ENCODE measurements around the gene TMED10.
"Not testable (repeated sequence)": the region's sequence is repeated elsewhere in the genome, so short reads cannot be mapped to it uniquely, and the experiment has no call there.

Gene TMED10

DNA sequence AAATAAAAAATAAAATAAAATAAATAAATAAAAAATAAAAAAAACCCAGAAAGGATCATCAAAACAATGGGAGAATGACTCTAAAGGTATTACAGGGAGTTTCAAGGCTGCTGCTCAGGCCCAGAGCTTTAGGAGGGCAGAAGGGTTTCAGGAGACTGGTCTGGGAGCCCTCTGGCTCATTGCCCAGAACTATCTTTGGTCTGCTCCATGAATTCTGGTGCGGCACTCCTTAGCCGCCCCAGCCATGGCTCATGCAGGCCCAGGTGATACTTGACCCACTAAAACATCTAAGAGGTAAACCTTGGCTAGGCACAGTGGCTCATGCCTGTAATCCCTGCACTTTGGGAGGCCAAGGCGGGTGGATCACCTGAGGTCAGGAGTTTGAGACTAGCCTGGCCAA, 14.7 kb upstream of the TMED10 start:
- no peak for DNase-seq (ENCODE audit: low read depth, low spot score)

DNA sequence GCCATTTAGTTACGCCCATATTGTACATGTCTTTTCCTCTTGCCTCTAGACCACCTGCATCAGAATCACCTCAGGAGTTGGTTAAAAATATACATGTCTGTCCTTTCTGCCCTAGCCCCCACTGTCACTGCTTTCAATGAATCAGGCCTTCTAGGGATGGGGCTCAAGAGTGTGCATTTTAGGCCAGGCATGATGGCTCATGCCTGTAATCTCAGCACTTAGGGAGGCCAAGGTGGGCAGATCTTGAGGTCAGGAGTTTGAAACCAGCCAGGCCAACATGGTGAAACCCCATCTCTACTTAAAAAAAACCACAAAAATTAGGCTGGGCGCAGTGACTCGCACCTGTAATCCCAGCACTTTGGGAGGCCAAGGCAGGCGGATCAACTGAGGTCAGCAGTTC, 13.6 kb upstream of the TMED10 start:
- no peak for DNase-seq (ENCODE audit: low read depth, low spot score)

DNA sequence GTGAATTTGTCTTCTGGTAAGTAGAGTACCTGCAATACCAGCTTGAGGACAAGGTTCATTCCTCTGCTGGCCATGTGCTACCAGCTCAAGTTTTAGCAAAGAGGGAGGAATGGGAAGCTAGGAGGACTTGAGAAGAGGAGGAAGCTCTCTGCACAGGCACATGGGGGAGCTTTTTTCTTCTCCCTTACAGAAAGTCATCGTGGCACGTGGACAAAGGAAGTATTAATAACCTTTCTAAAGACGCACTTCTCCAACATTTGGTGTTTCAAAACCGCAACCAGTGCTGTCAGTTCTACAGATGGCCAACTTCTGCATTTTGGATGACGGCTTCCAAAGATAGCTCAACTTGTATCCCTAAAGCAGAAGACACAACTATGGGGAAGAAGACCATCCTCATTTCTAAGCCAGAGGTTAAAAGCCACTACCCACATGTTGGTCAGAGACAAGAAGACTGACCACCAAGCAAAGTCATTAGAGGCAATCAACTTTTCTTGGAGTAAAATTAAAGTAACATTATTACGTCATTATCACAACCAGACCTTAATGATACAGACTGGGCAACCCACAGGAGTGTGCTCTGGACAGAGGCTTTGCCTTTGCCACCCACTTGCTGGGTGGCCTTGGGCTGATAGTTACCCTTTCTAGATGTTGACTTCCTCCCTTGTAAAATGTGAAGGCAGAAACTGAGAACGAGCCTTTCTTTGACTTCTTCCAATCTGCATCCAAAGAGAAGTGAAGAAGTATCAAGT, 12.3 kb upstream of the TMED10 start:
- DNase-seq (ENCODE audit: low read depth, low spot score), result no peak

DNA sequence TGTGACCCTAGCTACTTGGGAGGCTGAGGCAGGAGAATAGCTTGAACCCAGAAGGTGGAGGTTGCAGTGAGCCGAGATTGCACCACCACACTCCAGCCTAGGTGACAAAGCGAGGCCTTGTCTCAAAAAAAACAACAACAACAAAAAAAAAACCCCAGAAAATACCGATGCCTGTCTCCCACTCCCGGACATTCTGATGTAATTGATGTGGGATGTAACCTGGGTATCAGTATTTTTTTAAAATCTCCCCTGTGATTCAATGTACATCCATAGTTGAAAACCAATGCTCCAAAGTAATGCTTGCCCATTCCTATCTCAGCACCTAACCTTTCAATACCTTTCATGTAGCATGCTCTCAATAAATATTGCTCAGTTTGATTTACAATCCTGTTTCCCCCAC, 11.7 kb upstream of the TMED10 start:
- DNase-seq (ENCODE audit: low read depth, low spot score), result no peak

DNA sequence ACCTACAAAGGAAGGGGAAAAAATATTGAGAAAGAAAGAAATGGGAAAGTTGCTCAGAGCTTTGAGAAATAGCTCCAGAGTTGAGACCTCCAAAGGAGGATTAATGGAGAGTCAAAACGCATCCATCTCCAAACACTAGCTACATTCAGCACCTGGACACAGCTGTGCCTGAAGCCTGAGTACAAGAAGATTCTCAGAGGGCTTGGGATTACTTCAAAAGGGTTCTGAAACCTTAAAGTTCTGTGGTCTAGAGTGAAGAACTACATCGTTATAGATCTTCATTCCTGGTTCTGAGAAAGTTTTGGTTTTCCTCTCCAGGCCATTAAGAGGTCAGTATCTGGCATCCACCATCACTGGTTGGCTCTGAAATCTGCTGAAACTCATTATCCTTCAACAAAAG, 10.5 kb upstream of the TMED10 start:
- DNase-seq (ENCODE audit: low read depth, low spot score), result no peak

DNA sequence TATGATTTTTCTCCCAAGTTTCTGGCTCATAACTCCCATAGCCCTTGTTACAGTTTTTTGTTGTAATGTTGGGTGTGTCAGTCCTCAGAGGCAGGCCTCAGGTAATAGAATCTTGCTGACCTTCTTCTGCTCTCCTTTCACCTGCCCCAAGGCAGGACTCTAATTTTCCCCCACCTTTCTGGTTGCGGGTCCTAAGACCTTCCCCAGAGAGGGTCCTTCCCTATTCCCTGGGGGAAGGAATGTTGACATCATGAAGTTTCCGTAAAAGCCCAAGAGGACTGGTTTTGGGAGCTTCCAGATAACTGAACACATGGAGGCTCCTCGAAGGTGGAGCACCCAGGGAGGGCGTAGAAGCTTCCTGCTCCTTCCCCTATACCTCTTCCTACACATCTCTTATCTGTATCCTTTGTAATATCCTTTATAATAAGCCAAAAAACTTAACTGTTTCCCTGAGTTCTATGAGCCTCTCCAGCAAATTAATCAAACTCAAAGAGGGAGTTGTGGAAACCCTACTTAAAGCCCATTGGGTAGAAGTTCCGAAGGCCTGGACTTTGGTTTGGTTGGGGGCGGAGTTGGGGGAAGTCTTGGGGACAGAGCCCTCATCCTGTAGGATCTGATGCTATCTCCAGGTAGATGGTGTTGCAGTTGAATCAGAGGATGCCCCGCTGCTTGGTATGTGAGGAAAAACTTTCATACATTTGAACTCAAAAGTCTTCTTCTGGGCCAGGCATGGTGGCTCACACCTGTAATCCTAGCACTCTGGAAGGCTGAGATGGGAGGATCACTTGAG, 9.0 kb upstream of the TMED10 start:
- DNase-seq (ENCODE audit: low read depth, low spot score), result no peak

DNA sequence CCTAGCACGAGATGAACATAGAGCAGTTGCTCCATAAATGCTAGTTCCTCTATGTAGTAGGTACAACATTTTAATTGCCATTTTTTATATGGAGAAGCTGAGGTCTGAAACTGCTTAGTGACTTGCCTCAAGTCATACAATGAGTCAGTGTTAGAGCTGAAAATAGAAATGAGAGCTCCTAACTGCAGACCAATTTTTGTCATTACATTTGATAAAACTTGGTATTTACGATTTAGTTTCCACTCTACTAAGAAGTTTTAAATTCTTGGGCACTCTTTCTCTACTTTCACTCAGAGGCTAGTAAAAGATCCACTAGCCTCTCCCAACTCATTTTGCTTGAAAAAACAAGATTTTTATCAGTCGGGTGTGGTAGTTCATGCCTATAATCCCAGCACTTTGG, 8.1 kb upstream of the TMED10 start:
- no peak for DNase-seq (ENCODE audit: low read depth, low spot score)

DNA sequence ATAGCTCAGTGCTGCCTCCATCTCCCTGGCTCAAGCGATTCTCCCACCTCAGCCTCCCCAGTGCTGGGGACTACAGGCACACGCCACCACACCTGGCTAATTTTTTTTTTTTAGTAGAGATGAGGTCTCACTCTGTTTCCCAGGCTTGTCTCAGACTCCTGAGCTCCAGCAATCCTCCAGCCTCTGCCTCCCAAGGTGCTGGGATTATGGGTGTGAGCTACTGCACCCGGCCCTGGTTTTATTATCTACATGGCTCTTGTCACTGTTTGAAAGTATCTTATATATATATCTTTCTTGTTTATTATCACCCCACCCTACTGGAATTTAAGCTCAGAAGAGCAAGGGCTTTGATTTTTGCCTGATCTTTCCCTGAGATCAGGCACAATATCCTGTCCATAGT, 7.6 kb upstream of the TMED10 start:
- no peak for DNase-seq (ENCODE audit: low read depth, low spot score)

DNA sequence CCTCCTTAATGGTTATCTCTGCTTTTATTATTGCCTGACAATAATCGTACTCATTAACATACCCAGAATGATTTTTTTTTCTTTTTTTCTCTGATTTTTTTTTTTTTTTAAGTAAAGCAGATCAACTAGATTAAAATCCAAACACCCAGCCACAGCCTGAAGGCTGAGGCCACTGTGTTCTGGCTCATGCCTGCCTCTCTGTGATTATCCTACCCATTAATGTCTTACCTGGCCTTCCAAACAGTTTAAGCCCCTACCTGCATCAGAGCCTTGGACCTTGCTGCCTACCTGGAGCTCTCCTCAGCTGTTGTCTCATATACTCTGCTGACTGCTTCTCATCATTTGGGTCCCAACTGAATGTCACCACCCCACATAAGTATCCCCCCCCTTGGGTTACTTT, 6.8 kb upstream of the TMED10 start:
- DNase-seq (ENCODE audit: low read depth, low spot score), result no peak

DNA sequence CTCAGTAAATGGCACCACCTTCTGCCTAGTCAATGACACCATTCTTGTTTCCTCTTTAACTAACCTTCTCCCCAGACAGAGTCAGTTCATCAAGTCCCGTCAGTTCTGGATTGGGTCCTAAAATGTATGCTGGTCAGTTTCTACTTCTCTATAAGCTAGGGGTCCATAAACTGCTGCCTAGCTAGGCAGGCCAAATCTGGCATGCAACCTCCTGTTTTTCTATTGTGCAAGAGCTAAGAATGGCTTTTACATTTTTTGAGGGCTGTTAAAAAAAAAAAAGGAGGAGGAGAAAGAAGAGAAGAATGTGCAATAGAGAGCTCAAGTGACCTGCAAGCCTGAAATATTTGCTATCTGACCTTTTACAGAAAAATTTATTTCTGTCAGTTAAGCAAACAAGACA, 6.4 kb upstream of the TMED10 start:
- peak; percentile 54 for DNase-seq (ENCODE audit: low read depth, low spot score)

DNA sequence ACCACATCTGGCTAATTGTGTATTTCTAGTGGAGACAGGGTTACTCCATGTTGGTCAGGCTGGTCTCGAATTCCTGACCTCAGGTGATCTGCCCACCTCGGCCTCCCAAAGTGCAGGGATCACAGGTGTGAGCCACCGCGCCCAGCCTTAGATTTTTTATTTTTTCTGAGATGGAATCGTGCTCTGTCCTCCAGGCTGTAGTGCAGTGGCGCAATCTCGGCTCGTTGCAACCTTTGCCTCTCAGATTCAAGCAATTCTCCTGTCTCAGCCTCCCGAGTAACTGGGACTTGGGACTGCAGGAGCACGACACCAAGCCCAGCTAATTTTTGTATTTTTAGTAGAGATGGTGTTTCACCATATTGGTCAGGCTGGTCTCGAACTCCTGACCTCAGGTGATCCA, 5.8 kb upstream of the TMED10 start:
- DNase-seq (ENCODE audit: low read depth, low spot score), result not testable (repeated sequence)

DNA sequence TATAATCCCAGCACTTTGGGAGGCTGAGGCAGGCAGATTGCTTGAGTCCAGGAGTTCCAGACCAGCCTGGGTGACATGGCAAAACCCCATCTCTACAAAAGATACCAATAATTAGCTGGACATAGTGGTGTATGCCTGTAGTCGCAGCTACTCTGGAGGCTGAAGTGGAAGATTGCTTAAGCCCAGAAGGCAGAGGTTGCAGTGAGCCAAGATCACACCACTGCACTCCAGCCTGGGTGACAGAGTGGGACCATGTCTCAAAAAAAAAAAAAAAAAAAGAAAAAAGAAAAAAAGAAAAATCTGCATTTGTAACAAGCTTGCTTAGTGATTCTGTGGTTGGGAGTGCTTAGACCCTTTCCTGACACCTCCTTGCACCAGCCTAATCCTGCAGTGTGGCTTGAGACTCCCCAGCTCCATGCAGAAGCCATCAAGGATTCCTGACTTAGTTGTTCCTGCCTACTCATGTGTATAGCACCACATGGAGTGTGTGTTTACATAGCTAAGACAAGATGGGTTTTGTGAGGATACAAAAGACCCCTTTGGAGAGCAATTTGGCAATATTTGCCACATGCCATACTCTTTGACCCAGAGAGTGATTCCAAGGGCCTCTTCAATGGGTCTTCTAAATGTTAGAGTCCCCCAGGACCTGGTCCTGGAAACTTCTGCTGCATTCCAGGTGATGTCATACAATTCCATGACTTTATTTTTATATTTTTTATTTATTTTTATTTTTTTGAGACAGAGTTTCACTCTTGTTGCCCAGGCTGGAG, 5.1 kb upstream of the TMED10 start:
- no peak for DNase-seq (ENCODE audit: low read depth, low spot score)

DNA sequence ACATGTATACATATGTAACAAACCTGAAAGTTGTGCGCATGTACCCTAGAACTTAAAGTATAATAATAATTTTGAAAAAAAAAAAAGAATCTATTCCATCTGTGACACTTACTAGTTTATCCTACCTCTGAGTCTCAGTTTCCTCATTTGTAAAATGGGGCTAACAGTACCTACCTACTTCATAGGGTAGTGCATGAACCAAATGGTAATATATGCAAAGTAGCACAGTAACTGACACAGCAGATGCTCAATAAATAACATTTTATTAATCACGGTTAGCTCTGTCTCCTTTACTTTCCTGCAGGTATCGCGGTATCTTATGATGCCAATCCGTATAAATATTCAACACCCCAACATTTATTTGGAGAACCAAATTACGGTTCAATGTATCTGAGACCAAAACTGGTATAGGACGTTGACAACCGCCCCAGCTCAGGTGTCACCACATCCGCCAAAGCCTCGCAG, 703 bp downstream of the TMED10 start:
- DNase-seq (ENCODE audit: low read depth, low spot score), result no peak

DNA sequence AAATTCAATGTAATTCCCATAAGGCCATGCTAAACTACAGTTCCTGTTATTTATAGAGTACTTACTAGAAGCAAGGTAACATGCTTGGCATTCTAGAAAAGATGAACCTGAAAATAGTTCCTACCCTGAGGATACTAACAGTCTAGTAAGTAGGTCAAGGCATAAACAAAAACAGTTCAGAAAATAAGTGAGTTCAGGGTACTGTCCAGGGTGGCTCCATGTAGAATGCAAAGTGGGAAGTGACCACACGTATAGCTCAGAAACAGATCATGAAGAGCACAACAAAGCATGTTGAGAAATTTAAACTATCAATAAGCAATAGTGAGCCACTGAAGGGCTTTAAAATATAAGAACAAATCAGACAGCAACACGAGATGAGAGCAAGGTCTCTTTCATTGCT, 2.3 kb downstream of the TMED10 start:
- DNase-seq (ENCODE audit: low read depth, low spot score), result no peak

DNA sequence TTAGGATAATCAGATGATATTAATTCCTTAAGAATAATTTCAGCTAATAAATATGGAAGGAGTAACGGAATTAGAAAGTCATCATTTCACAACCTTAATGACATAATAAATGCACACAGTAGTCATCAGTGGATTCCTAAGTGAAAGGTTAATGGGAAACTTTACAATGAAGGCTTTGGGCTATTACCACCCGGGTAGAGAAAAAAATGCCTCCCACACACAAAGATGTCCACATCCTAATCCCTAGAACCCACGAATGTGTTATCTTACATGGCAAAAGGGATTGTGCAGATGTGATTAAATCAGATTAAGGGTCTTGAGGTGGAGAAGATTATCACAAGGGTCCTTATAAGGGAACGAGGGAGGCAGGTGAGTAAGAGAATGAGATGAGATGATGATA, 5.6 kb downstream of the TMED10 start:
- DNase-seq (ENCODE audit: low read depth, low spot score), result no peak

DNA sequence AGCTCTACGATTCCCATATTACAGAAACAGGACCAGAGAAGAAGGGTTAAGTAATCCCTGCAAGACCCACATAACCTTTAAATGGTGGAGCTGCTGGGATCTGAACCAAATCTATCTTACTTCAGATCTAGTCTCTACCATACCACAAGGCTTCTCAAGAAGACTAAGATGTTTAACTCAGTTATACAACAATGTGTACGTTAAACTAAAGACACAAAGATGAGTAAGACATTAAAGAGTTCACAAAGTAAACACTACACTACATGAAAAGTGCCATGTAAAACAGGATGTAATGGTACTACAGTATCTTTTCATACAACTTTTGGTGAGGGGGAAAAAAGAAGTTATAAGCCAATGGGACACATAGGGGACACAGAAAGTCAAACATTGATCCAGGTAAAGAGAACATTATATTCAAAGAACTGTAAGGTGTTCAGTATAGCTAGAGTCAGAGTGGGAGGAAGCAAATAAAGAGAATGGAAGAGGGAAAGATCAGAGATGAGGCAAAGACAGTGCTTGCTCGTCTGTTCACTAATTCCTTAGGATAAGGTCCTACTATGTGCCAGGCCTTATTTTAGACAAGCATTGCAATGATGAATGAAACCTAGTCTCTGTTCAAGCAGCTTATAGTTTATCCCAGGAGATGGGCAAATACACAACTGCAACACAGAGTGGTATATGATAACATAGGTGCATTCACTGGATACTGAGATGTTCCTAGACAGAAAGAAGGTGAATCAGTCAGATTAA, 7.7 kb downstream of the TMED10 start:
- DNase-seq (ENCODE audit: low read depth, low spot score), result no peak

DNA sequence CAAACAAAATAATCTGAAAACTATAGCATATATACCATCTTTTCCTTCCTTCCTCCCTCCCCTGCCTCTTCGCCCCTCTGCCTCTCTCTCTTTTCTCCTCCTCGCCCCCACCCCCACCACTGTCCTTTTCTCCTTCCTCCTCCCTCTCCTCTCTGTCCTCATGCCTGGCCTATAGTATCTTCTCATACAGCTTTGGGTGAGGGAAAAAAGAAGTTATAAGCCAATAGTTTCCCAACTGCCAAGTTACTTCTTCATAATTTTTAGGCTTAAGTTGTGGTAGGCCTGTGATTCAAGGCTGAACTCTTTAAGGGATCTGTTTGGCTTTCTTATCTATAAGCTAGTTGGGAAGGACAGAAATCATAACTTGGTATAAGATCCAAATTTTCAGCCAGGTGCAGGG, 9.1 kb downstream of the TMED10 start:
- DNase-seq (ENCODE audit: low read depth, low spot score), result no peak

DNA sequence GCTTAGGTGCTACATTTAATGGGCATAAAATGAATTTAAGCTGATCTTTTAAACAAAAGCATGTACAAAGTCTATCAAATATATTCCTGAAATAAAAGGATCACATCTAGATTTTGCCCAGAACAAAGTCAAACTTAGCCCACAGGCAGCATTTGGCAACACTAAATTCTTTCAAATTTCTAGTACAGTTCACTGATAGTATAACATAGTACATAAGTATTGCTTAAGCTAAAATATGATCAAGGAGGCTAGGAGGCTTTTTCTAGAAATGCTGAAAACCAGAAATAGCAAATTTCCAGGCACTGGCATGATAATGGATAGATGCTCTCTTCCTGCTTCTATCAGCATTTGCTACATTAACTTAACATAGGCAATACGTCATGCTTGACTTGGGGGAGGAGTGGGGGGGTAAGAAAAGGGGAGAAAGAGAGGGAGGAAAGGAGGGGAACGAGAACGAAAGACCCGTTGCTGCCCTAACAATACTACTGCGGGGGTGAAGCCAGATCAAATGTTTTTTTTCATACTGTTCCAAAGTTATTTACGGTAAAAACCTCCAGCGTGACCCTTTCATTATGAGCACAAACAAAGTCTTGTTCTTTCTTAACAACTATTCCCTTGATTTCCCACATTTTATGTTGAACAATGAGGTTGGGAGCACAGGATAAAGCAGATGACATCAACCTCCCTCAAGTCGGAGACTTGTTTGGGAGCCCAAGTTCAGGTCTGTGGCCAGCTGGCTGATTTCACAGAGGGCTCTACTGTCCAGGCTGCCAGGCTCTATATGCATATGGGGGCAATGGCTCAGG, 10.6 kb downstream of the TMED10 start:
- peak; percentile 58 for DNase-seq (ENCODE audit: low read depth, low spot score)

DNA sequence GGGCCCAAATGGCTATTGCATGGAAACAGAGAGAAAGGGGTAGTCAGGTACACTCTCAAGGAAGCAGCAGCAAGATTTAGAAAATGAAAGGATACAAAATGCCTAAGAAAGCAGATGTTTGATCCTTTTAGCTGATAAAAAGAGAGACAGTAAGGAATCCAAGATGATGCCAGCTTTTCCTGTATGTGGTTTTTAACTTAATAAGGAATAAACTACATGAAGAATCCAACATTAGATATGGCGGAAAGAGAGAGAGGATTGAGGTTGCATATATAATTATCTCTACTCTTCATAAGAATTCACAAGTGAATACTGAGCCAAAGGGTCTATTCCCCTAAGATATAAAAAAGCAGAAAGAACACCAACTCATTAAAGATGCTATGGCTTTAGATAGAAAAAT, 11.6 kb downstream of the TMED10 start:
- no peak for DNase-seq (ENCODE audit: low read depth, low spot score)

DNA sequence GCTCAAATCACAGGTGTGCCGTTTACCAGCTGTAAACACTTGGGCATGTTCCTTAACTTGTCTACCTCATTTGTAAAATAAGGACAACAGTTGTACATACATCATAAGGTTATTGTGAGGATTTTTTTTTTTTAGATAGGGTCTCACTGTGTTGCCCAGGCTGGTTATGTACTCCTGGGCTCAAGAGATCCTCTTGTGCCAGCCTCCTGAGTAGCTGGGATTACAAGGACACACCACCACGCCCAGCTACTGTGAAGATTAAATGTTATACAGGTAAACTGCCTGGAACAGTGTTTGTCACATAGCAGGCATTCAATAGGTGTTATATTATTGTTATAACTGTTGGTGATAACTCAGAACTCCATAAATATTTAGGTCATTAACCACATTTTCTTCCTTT, 12.7 kb downstream of the TMED10 start:
- no peak for DNase-seq (ENCODE audit: low read depth, low spot score)

DNA sequence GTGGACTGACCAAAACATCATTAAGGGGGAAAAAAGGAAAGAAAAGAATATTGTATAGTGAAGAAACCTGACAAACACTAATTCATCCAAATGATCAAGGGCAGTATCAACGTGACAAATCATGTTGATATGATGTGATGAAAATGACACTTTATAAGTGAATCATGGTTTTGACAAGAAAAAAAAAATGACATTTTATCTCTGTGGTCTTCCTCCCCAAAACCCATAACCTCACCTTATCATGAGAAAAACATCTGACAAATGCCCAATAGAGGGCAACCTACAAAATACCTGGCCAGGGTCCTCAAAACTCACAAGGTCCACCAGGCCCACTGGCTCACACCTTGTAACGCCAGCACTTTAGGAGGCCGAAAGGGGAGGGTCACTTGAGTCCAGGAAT, 13.8 kb downstream of the TMED10 start:
- no peak for DNase-seq (ENCODE audit: low read depth, low spot score)
